HFFc6 (cell line): ENCODE results near the gene DOHH. TPM values are rescaled to one million over a fixed set of nuclear protein-coding genes. Genes with fewer than 3 reads are reported as not detected.

ENCODE experiments used
- DNase-seq: peaks from one replicate; pipeline ENCODE4 v3.0.0-alpha.2; 2018
- H3K27ac Mint-ChIP-seq: 2 replicates; pipeline ENCODE4 v1.8.0; 2020; ENCODE audit warnings: mild to moderate bottlenecking, mixed read lengths
- H3K27me3 Mint-ChIP-seq: 2 replicates; pipeline ENCODE4 v1.8.0; 2021; ENCODE audit warnings: mild to moderate bottlenecking, moderate library complexity, mixed read lengths; ENCODE audit not compliant: insufficient read depth
- H3K36me3 Mint-ChIP-seq: 2 replicates; pipeline ENCODE4 v1.8.0; 2021; ENCODE audit warnings: low read depth, mixed read lengths
- H3K4me1 Mint-ChIP-seq: 2 replicates; pipeline ENCODE4 v1.8.0; 2020; ENCODE audit warnings: low read depth, mixed read lengths
- H3K4me3 Mint-ChIP-seq: 2 replicates; pipeline ENCODE4 v1.8.0; 2020; ENCODE audit warnings: mild to moderate bottlenecking, moderate library complexity, mixed read lengths
- H3K9me3 Mint-ChIP-seq: 2 replicates; pipeline ENCODE4 v1.8.0; 2020; ENCODE audit warnings: mild to moderate bottlenecking, mixed read lengths
- total RNA-seq, 6 experiments: library from RNA; stranded (reverse); fragmentation: NEBNext Ultra II Directional; extraction: Animal tissue kit (Norgen Biotek cat#: 25700); gene quantifications; 2 replicates in 1 of 6; 3 replicates in 5 of 6; pipeline ENCODE4 v1.2.3, GENCODE V29; 2021
- TF ChIP-seq, protein P1 (sequence below): fragments of 200-600 bp; sonication (generic); IDR thresholded peaks from 2 replicates; pipeline ENCODE4 v1.5.0; 2021; ENCODE audit warnings: antibody characterized with exemption, mild to moderate bottlenecking

The DOHH gene
- total RNA-seq, 6 experiments from 2014 or later: 14.3 to 20.4 (median 17.0) TPM

DNA sequence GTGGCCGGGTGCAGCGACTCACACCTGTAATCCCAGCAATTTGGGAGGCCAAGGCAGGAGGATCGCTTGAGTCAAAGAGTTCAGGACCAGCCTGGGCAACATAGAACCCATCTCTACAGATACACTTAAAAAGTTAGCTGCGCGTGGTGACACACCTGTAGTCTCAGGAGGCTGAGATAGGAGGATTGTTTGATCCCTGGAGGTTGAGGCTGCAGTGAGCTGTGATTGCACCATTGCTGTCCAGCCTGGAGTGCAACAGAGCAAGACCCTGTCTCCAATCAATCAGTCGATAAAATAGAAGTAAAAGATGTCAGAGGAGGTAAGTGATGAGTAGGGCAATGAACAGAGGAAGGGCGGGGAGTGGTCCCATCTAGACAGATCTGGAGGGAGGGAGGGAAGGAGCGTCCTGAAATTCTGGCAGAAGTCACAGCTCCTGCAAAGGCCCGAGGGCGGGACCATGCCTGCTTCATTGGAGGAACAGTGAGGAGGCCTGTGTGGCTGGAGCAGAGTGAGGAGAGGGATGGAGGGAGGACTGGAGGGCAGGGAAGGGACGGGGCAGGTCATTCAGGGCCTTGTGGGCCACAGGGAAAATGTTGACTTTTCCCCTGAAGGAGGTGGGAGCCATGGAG, 29.9 kb downstream of the DOHH start:
- peaks cover 8% of the 10 kb centered on the region for H3K9me3 Mint-ChIP-seq
- TF ChIP-seq, protein P1, sequence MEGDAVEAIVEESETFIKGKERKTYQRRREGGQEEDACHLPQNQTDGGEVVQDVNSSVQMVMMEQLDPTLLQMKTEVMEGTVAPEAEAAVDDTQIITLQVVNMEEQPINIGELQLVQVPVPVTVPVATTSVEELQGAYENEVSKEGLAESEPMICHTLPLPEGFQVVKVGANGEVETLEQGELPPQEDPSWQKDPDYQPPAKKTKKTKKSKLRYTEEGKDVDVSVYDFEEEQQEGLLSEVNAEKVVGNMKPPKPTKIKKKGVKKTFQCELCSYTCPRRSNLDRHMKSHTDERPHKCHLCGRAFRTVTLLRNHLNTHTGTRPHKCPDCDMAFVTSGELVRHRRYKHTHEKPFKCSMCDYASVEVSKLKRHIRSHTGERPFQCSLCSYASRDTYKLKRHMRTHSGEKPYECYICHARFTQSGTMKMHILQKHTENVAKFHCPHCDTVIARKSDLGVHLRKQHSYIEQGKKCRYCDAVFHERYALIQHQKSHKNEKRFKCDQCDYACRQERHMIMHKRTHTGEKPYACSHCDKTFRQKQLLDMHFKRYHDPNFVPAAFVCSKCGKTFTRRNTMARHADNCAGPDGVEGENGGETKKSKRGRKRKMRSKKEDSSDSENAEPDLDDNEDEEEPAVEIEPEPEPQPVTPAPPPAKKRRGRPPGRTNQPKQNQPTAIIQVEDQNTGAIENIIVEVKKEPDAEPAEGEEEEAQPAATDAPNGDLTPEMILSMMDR: no peak
- H3K27ac Mint-ChIP-seq: peak overlapping the region; percentile 22; the same call in 1 of the 2 replicates
- peaks cover 16% of the 10 kb centered on the region for H3K36me3 Mint-ChIP-seq
- DNase-seq: no peak
- peaks cover 12% of the 10 kb centered on the region for H3K4me1 Mint-ChIP-seq
- peak overlapping the region; percentile 2 for H3K4me3 Mint-ChIP-seq
- peaks cover 30% of the 10 kb centered on the region for H3K27me3 Mint-ChIP-seq

DNA sequence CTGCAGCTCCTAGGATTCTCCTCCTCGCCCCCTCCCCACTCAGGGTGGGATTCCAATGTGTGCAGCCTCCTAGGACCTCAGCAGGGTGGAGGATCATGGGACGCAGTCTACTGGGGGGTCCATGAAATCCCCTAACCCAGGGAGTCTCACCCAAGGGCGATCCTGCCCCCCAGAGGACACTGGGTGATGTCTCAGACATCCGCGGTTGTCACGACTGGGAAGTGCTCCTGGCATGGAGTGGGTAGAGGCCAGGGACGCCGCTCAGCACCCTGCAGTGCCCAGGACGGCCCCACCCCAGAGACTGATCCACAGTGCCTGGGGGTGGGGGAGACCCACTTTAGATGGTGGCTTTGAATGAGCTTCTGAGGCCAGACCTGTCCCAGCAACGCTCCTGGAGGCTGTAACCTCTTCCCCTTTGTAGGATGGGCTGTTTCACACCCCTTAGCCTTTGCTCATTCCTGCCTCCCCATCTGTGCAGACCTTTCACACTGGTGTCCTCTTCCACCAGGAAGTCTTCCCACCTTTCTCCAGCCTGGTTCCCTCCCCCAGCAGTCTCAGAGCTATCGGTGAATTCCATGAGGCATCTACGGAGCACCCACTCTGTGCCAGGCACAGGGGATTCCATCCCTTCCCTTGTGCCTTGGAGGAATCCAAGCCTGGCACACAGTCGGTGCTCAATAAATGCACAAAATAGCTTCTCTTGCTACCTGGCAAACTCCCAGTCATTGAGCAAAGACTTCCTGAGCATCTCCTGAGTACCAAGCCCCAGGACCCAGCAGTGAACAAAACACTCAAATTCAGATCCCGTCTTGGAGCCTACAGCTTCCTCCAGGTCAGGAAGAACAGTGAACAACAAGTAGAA, 30.6 kb downstream of the DOHH start:
- H3K9me3 Mint-ChIP-seq: peaks cover 8% of the 10 kb centered on the region
- DNase-seq: no peak
- peaks cover 16% of the 10 kb centered on the region for H3K36me3 Mint-ChIP-seq
- TF ChIP-seq, protein P1: peak; percentile 38; the same call in 1 of the 2 replicates
- H3K27ac Mint-ChIP-seq: peak overlapping the region; percentile 22; the same call in 1 of the 2 replicates
- no peak overlapping the region for H3K4me3 Mint-ChIP-seq
- H3K4me1 Mint-ChIP-seq: peaks cover 12% of the 10 kb centered on the region
- H3K27me3 Mint-ChIP-seq: peaks cover 35% of the 10 kb centered on the region

DNA sequence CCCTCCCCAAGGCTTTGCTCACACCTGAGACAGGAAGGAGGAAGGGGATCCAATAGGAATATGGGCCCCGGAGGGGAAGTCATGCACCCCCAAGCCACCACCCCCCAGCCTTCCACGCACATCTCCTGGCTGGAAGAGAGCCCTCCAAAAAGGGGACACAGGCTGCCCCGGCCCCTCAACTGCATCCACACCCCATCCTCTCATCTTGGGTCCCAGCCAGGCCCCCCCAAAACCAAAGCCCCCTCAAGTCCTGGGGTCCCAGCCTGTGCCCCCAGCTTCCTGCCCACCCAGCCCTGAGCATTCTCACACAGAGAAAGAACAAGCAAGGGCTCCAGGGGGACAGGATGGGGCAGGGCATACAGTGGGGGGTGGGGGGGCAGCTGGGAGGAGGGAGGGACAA, 32.3 kb downstream of the DOHH start:
- Mint-ChIP-seq H3K27ac (peak overlapping the region; percentile 36; the same call in 1 of the 2 replicates), H3K27me3 (peaks cover 30% of the 10 kb centered on the region), H3K9me3 (peaks cover 8% of the 10 kb centered on the region), H3K4me3 (no peak overlapping the region), H3K36me3 (peaks cover 16% of the 10 kb centered on the region), H3K4me1 (peaks cover 12% of the 10 kb centered on the region)
- TF ChIP-seq, protein P1: no peak
- no peak for DNase-seq

DNA sequence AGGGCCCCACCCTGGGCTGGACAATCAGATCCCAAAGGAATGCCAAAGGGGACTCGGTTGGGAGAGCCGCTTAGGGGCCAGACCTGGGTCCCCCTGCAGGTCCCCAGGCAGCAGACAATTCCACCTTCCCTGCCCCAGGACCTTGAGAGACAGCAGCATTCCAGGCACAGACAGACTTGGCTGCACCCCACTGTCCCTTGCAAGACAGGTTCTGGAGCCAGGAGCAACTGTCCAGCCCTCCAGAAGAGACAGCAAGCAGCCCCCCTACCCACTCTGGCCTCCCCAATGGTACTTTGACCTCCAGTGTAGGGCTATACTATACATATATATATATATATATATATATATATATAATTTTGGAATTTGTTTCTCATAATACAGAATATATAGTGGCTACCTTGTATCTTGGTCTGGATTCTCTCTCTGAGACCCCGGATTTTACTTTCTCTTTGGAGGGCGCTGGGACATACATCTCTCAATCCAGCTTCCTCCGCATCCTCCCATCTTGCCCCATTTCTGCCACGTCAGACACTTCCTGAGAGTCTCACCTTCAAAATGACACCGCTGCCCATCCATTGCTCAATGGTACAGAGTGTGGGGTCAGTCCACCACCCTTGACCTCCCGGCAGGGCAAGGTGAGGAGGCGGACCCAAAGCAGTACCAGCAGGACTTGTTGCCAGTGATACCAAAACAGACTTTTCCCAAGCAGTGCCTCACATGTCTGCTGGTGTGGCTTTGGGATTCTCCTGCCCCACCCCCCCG, 32.9 kb downstream of the DOHH start:
- Mint-ChIP-seq H3K9me3 (peaks cover 11% of the 10 kb centered on the region), H3K4me1 (peaks cover 12% of the 10 kb centered on the region), H3K36me3 (peaks cover 19% of the 10 kb centered on the region), H3K4me3 (no peak overlapping the region), H3K27ac (no peak overlapping the region), H3K27me3 (peaks cover 32% of the 10 kb centered on the region)
- TF ChIP-seq, protein P1: no peak
- no peak for DNase-seq

DNA sequence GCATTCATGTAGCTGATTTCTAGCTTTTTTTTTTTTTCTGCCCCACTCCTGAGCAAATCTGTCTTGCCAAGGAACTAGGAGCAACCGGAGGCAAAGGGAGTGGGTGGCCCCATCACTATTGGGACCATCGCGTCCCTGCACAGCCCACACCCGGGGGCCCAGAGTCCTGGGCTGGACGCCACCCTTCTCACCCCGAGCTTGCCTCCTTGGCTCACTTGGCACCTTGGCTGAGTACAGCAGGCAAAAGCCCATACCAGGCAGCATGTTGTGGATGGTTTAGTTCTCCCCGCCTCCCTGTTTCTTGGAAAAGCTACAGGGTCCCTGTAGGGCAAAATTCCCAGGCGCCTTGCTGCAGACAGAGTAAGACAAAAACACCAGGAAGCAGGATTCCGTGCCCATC, 33.8 kb downstream of the DOHH start:
- no peak for DNase-seq
- Mint-ChIP-seq H3K36me3 (peaks cover 22% of the 10 kb centered on the region), H3K4me3 (no peak overlapping the region), H3K27ac (no peak overlapping the region), H3K9me3 (peaks cover 12% of the 10 kb centered on the region), H3K27me3 (peaks cover 33% of the 10 kb centered on the region), H3K4me1 (peaks cover 12% of the 10 kb centered on the region)
- TF ChIP-seq, protein P1: no peak
